NCI-H1436 treated with DMSO at 0.1 percent for 48 hours (cell line): ENCODE results near the gene DHRSX.
"Not testable (repeated sequence)": the region's sequence is repeated elsewhere in the genome, so short reads cannot be mapped to it uniquely, and the experiment has no call there.

Source experiments
- DNase-seq: peaks from one replicate; lab custom pipeline; 2025; lab: John Stamatoyannopoulos, UW

DHRSX gene

DNA sequence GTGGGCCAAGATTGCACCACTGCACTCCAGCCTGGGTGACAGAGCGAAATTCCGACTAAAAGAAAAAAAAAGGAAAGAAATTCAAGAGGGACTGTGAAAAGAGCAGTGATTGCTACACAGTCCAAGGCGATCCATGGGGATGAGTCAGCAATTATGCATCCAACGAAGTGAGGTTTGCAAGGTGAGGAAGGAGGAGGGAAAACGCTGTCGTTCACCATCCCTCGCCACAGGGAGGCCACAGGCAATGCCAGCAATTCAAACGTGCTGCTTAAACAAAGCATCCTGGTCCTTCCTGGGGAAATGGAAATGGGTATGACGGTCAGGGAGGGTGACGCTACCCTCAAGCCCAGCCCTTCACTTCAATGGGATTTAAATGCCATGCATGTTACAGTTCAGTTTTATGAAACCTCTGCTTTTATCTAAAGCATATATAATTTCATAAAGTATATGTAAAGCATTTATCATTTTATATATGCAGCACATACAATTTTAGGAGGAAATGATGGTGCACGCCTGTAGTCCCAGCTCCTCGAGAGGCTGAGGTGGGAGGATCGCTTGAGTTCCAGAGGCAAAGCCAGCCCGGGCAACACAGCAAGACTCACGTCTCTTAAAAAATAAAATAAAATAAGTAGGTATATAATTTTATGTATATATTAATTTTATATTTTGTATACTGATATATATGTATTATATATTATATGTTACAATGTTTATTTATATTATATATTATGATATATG, 108.7 kb downstream of the DHRSX start:
- no peak for DNase-seq

DNA sequence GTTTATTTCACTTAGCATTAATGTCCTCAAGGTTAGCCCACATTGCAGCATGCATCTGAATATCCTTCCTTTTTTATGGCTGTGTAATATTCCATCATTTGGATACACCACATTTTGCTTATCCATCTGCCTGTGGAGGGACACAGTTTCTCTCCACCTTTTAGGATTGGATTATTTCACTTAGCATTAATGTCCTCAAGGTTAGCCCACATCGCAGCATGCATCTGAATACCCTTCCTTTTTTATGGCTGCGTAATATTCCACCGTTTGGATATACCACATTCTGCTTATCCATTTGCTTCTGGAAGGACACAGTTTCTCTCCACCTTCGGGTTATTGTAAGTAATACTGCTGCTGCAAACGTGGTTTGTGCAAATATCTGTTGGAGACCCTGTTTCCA, 110.0 kb downstream of the DHRSX start:
- DNase-seq, result no peak

DNA sequence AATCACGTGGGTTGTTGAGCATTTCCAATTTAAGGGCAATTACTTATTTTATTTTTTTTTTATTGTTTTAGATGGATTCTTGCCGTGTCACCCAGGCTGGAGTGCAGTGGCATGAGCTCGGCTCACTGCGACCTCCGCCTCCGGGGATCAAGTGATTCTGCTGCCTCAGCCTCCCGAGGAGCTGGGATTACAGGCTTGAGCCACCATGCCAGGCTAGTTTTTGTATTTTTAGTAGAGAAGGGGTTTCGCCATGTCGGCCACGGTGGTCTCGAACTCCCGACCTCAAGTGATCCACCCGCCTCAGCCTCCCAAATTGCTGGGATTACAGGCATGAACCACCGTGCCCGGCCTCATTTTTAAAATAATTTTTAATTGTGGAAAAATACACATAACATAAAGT, 111.0 kb downstream of the DHRSX start:
- DNase-seq, result not testable (repeated sequence)

DNA sequence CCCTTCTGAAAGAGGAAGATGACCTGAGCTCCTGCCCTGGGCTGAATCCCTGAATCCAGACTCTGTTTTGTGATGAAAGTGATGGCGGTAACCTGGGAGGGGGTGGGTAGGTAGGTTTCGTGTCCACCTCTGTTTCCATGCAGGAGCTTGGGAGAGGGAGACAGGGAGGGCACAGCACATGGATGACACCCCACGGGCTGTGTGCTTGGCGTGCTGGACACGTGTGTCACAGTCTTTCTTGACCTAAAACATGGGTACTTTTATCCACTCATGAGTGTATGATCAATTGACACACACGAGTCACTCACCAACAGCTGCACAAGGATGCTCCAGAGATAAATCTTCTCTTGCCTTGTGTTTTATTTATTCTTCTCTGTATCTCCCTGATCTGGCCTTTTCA, 111.5 kb downstream of the DHRSX start:
- DNase-seq, result no peak

DNA sequence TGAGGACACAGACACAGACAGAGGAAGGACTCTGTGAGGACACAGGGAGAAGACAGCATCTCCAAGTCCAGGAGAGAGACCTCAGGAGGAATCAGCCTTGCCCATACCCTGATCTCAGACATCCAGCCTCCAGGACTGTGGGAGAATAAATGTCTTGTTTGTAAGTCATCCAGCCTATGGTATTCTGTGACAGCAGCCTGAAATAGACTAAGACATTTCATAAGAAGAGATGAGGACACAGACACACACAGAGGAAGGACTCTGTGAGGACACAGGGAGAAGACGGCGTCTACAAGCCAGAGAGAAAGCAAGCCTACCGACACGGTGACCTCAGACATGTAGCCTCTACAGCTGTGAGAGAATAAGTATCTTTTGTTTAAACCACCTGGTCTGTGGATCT, 112.1 kb downstream of the DHRSX start:
- no peak for DNase-seq

DNA sequence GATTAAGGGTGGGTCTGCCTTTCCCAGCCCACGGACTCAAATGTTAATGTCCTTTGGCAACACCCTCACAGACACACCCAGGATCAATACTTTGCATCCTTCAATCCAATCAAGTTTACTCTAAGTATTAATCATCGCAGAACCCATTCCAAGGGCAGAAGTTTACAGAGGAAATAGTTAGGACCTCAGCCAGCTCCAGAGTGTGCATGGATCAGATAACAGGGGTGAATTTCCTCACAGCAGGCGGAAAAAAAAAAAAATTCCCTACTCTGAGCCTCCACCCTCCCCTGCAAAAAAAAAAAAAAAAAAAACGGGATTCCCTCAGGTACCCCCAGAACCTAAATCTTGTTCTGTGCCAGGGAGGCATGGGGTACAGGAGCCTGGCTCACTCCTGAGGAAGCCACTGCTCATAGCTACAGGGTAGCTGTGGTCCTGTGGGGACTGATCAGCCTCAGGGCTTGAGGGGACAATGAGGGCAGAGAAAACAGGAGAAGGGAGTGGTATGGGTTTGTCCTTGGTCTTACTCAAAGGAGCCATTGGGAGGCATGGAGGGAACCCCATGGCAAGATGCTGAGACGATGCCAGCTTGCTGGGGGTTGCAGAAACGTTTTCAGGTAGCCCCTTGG, 113.0 kb downstream of the DHRSX start:
- DNase-seq, result no peak

DNA sequence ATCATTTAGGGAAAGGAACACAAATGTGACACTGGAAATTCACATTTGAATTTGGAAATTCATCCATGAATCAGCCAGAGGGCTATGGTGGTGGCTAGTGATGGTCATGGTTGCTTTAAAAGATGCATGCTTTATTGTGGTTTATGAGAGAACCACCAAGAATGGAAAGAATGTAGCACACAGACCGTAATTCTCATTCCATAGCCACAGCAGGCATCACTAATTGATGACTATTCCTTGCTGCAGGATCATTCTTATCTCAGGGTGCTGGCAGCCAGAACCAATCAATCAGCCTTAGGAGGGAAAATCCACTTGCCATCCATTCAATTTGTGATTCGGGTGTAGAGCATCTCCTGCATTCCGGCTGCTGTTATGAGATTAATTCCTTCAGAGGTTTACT, 115.6 kb downstream of the DHRSX start:
- DNase-seq, result no peak

DNA sequence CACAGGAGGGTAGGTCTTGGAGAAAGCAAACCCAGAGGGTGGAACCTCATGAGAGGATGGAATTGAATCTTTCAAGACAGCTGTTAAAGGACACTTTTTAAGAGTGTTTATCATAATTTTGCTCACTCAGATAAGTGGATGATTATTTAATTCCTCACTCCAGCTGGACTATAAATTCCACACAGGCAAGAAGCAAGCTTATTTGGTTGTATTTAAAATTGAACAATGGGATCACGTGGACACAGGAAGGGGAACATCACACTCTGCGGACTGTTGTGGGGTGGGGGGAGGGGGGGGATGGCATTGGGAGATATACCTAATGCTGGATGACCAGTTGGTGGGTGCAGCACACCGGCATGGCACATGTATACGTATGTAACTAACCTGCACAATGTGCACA, 116.3 kb downstream of the DHRSX start:
- DNase-seq, result no peak

DNA sequence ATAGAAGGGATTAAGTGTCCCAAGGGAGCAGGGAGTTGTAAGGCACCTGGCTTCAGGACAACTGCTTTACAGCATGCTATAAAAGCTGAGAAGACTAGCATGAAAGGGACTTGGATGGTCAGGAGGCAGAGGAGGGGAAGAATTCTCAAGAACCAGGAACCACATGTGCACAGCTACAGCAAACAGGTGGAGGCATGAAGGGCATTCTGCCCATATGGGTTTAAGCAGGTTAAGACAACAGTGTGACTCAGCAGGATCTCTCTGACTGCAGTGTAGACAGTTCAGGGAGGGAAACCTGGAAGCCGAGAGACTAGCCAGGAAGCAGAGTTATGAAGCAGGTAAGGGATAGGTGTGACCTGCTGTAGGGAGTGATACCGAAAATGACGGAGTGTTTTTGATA, 117.0 kb downstream of the DHRSX start:
- DNase-seq, result no peak

DNA sequence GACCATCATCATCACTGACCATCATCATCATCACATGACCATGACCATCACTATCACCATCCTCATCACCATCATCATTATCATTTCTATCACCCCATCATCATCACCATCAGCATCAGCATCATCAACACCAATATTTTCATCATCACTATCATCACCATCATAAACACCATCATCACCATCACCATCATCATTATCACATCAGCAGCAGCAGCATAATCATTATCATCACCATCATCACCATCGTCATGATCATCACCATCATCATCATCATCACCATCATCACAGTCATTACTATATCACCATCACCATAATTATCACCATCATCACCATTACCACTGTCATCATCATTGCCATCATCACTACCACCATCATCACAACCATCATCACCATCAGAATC, 117.6 kb downstream of the DHRSX start:
- DNase-seq, result no peak

DNA sequence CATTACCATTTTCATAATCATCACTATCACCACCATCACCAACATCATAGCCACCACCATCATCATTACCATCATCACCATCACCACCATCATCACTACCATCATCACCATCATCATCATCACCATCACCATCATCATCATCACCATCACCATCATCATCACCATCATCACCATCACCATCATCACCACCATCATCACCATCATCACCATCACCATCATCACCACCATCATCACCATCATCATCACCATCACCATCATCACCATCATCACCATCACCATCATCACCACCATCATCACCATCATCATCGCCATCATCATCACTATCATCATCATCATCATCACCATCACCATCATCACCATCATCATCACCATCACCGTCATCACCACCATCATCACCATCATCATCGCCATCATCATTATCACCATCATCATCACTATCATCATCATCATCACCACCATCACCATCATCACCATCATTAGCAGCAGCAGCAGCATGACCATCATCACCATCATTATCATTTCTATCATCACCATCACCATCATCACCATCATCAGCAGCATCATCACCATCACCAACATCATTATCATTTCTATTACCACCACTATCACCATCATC, 118.2 kb downstream of the DHRSX start:
- DNase-seq, result not testable (repeated sequence)

DNA sequence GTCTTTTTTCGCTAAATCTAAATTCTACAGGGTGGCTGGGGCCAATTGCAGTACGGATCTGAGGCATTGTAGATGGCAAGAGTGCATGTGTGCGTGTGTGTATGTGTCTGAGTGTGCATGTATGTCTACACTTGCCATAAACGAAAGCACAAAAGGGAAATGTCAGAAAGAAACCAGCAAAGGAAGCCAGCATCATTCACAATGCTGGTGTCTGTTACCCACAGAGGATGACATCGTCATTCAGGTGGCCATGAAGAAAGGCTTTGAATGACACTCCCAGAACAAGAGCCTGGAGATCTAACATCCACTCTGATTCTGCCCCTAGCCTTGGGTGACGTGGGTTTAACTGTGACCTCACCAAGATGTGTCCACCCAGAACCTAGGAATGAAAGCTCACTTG, 124.6 kb downstream of the DHRSX start:
- DNase-seq, result no peak

DNA sequence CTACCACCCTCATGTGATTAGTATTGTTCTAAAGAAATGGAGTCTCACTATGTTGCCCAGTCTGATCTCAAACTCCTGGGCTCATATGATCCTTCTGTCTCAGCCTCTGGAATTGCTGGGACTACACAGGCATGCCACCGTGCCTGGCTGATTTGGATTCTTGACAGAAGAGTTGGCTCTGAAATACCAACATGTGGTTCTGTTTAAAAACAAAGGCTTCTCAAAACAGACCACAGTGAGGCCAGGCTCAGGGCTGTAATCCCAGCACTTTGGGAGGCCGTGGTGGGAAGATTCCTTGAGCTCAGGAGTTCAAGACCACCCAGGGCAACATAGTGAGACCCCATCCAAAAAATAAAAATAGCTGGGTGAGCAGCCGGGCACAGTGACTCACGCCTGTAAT, 126.7 kb downstream of the DHRSX start:
- DNase-seq, result no peak

DNA sequence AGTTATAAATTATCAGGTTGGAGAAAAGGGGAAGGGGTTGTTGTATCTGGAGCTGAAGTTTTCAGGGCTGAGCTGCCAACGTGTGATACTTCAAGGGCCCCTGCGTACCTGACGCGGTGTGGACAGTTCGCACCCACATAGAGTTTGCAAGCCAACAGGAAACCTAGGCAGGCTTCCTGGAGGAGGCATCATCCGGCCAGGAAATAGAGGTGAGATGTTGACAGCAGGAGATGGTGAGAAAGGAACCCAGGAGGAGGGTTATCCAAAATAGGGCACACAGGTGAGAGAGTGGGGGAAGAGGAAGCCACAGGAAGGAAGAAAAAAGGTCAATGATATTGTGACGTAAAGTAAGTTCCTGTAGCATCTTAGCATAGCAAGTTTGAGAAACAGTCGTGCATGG, 127.2 kb downstream of the DHRSX start:
- DNase-seq, result no peak

DNA sequence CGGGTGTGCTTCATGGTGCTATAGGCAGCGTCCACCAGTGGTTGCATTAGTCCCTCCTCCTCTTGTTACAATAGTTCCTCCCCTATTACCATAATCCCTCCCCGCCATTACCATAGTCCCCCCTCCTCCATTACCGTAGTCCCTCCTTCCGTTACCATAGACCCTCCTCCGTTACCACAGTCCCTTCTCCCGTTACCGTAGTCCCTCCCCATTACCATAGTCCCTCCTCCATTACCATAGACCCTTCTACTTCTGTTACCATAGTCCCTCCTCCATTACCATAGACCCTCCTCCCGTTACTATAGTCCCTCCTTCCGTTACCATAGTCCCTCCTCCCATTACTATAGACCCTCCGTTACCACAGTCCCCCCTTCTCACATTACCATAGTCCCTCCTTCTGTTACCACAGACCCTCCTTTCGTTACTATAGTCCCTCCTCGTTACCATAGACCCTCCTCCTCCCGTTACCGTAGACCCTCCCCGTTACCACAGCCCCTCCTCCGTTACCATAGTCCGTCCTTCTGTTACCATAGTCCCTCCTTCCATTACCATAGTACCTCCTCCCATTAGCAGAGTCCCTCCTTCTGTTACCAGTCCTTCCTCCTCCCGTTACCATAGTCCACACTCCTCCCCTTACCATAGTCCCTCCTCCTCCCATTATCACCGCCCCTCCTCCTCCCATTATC, 129.6 kb downstream of the DHRSX start:
- no peak for DNase-seq

DNA sequence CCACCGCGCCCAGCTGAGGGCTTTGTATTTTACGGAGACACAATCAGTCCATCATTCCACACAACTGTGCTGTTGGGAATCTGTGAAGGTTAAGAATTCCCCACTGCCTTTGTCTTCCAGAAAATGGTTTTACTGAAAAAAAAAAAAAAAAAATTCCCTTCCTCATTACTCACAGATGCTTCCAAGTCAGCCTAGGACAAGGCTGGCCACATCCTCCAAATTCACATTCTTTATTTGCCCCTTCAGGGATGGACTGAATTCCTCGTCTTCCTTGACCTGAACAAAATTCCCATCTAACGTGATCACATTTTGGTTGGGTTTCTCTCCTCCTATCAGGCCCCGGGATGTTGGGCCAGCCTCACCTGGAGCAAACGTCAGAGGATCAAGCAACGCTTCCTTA, 130.3 kb downstream of the DHRSX start:
- no peak for DNase-seq

DNA sequence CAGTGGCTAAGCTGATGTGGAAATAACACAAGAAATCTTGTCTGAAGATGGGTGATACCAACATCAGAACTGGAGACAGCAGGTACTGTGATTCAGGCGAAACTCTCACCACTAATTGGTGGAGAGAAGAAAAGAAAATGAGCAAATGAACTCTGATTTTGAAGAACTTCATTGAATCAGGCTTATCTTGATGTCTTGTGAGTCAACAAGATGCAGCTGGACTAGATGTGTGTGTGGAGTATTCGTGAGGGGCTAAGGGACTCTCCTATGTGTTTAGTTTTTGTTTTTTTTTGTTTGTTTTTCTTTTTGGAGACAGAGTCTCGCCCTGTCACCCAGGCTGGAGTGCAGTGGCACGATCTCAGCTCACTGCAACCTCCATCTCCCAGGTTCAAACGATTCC, 131.6 kb downstream of the DHRSX start:
- no peak for DNase-seq

DNA sequence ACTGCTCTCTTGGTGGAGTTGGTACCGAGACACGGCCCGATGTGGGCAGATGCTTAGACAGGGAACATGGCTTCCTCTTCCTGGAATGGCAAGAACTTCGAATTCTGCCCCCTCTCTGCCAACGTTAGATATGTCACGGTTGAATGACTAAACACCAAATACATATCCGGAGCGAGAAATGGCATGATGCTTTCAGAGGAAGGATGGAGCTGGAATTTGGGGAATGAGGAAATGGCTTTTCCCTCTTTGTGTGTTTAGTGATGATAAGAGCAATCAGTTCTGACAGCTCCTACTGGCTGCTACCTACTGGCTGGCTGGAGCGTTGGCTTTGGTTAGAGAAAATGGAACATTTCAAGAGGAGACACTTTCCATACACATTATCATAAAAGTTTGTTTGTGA, 140.0 kb downstream of the DHRSX start:
- no peak for DNase-seq

DNA sequence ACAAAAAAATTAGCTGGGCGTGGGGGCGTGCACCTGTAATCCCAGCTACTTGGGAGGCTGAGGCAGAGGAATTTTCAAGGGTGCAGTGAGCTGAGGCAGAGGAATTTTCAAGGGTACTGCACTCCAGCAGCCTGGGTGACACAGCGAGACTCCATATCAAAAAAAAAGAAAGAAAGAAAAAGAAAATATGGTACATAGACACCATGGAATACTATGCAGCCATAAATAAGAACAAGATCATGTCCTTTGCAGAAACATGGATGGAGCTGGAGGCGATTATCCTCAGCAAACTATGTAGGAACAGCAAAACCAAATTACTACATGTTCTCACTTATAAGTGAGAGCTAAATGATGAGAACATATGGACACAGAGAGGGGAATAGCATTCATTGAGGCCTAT, 141.3 kb downstream of the DHRSX start:
- not testable (repeated sequence) for DNase-seq

DNA sequence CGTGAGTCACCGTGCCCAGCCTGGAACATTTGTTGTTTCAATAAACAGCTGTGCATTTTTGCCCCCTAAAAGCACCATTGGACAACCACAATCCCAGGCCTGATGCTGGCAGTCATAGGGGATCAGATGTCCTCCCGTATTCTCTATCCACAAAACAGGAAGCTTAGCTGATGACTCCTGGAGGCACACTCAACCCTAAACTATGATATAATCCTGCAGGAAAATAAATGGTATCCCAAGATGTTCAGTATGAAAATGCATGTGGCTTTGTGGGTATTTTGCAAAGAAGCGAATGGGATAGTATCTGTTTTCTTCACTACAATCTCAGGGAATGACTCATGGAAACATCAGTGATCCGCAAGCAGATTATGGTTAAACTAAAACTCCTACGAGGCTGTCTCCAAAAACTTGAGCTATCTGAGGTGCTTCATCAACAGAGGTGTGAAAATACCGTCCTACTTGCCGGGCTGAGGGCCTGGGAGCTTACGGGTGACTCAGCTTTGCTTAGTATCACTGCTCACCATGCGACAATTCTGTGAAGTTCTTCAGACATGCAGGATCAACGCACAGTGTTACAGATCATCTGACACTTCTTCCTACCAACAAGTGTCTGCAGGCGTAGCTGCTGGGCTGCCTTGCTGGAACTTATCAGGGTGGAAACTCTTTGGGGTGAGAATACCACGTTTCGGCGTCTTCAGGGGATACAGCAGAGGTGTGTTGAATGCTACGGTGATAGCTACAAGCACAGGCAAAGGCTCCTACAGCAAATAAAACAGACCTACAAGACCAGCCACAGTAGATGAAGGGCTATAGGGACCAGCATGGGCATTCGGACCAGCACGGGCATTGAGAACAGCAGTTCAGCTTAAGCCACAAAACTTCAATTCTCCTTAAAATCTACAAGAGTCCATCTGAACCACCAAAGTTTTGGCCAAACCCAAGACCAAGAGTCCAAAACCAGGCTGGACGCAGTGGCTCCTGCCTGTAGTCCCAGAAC, 148.5 kb downstream of the DHRSX start:
- DNase-seq, result no peak

DNA sequence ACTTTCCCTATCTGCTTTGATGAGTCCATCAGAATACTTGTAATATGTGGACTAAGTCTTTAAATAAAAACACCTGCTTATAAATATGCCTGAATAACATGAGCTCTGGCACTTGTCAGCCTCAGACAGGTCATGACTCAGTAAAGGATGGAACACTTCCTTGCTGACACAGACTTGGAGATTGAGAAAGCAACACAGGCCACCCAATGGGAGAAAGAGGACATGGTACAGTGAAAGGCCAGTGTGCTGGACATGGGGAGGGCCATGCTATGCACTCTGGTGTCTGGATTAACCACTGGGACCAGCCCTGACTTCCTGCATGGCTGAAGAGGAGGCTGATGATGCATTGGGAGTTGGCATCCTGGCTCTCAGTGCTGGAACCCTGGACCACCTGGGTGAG, 149.5 kb downstream of the DHRSX start:
- DNase-seq, result no peak

DNA sequence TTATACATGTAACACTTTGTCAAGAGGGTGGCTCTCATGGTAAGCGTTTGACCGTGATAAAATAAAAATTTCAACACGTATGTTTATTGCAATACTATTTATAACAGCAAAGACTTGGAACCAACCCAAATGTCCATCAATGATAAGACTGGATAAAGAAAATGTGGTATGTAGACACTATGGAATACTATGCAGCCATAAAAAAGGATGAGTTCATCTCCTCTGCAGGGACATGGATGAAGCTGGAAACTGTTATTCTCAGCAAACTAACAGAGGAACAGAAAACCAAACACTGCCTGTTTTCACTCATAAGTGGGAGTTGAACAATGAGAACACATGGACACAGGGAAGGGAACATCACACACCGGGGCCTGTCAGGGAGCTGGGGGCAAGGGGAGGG, 150.1 kb downstream of the DHRSX start:
- not testable (repeated sequence) for DNase-seq
